Vein endothelial cell (primary cell): Measurements from ENCODE around the gene CPXM2. TPM values are rescaled to one million over a fixed set of nuclear protein-coding genes. Genes with fewer than 3 reads are reported as not detected.

Experiments
- total RNA-seq: library from RNA; depleted of rRNA; stranded (reverse); fragments of >200 nt; gene quantifications from 2 replicates; pipeline ENCODE4 v1.2.3, GENCODE V29; 2012

Gene CPXM2
- 0.65 and 3.8 TPM in 2 replicates for total RNA-seq

DNA sequence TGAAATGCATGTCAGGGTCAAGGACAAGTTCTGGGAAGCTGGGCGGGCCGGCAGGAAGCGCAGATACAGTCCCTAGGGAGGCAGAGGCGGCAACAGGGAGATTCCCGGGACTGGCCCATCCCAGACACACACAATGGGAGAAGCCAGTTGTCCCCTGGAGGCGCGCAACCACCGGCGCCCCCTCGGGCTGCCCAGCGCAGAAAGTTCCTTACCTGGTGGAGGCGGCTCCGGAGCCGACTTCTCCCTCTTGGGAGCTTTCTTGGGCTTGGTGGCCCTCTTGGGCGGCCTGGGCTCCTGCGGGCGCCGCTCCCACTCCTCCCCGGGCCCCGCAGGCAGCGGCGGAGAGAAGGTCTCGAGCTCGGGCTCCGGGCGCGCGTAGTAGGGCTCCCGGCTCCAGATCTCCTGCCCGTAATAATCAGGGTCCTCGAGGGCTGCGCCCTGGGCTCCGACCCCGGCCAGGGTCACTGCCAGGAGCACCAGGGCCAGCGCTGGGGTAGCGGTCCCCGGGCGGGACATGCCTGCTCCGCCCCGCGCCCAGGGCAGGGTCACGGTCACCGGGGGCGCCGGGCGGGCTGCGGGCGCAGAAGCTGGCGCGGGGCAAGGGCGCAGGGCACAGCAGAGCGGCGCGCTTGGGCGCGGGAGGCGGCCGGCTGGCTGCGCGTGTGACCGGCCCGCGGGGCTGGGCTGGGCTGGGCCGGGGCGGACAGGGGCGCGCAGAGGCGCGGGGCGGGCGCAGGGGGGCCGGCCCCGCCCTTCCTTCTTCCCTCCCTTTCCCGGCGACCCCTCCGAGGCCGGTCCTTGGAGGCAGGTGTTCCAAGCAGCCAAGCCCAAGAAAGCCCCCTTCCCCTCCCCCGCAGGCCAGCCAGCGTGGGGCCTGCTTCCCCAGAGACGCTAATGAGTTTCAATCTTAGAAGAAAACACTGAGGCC, at the start of gene CPXM2:
TSS of gene CPXM2 (minus strand) at position 664 of the 928 bp plus-strand sequence. CDS start at position 516, 148 bp downstream.

Other genes starting within 250 kb of the CPXM2 start
- not detected in 2 replicates for gene GPR26, start 225.5 kb downstream of the CPXM2 start, total RNA-seq
- gene CHST15, start 201.8 kb upstream of the CPXM2 start, total RNA-seq = 71.8 and 88.5 TPM in 2 replicates